Measurements from ENCODE around the gene SPTB.

Gene SPTB

GRCh38 chr14:64835431-64835830 lies 44.3 kb downstream of the SPTB start:
- no peak for DNase-seq (ENCODE audit: low read depth)
- TF ChIP-seq CTCF (IDR thresholded peaks at IDR 0.05; ENCODE audit: low read length, missing control alignments), result no peak
- no peak overlapping the region for H3K4me3 ChIP-seq (replicated peaks; ENCODE audit: low read depth, low read length)

DNA sequence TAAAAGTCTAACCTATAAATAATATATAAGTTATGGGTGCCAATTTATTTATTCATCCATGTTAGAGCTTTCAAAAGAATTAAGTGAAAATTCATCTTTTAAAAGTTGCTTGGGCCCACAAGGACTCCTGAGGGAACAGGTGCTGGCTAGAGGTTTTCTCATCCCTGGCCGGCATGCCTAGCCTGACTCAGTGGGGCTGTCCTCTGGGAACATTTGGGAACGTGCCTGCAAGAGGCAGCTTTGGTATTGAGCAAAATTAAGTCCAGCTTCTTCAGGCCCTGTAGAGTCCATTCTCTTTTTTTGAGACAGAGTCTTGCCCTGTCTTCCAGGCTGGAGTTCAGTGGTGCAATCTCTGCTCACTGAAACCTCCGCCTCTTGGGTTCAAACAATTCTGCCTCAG lies 44.7 kb downstream of the SPTB start:
- no peak overlapping the region for H3K4me3 ChIP-seq (replicated peaks; ENCODE audit: low read depth, low read length)
- no peak for DNase-seq (ENCODE audit: low read depth)
- no peak for TF ChIP-seq CTCF (IDR thresholded peaks at IDR 0.05; ENCODE audit: low read length, missing control alignments)

DNA sequence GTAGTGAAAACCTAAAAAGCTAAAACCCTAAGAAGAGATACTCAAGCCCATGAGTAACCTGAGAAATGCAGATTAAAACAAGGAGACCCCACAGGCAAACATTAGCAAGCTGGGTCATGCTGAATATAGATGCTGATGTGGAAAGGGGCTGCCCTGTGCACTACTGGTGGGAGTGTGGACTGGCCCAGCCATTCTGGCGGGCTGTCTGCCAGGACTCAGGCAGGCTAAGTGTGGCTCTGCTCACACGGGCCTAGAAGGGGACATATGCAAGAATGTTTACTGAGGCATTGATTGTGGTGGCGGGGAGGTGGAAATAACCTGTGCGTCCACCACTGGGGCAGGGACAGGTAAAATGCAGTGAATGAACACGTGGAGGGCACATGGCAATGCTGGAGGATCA lies 48.3 kb downstream of the SPTB start:
- no peak overlapping the region for H3K4me3 ChIP-seq (replicated peaks; ENCODE audit: low read depth, low read length)
- no peak for DNase-seq (ENCODE audit: low read depth)
- no peak for TF ChIP-seq CTCF (IDR thresholded peaks at IDR 0.05; ENCODE audit: low read length, missing control alignments)

GRCh38 chr14:64830961-64831360 lies 48.7 kb downstream of the SPTB start:
- no peak for DNase-seq (ENCODE audit: low read depth)
- H3K4me3 ChIP-seq (replicated peaks; ENCODE audit: low read depth, low read length), result no peak overlapping the region
- no peak for TF ChIP-seq CTCF (IDR thresholded peaks at IDR 0.05; ENCODE audit: low read length, missing control alignments)

DNA sequence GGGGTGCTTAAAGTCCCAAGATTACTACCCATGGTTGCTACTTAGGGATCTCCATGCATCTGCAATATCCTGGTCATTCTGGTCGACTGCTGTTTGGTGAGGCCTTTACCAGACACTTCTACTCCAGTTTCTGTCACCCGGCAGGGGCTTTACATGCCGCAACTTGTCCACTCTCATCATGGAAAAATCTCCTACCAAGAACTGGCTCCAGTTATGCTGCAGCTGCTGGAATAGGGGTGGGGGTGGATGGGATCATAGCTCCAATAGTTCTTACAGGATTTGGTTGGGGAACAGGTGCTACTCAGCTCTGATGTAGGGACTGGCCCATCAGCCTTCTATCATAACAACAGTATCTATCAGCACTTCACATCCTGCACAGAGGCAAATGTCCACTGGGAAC lies 51.6 kb downstream of the SPTB start:
- H3K4me3 ChIP-seq (replicated peaks; ENCODE audit: low read depth, low read length), result no peak overlapping the region
- TF ChIP-seq CTCF (IDR thresholded peaks at IDR 0.05; ENCODE audit: low read length, missing control alignments), result no peak
- no peak for DNase-seq (ENCODE audit: low read depth)

- no peak for TF ChIP-seq CTCF (IDR thresholded peaks at IDR 0.05; ENCODE audit: low read length, missing control alignments)
- H3K4me3 ChIP-seq (replicated peaks; ENCODE audit: low read depth, low read length), result no peak overlapping the region
- no peak for DNase-seq (ENCODE audit: low read depth)
Observed at GRCh38 chr14:64826845-64827244, 52.9 kb downstream of the SPTB start.

GRCh38 chr14:64826333-64826732 lies 53.4 kb downstream of the SPTB start:
- TF ChIP-seq CTCF (IDR thresholded peaks at IDR 0.05; ENCODE audit: low read length, missing control alignments), result no peak
- H3K4me3 ChIP-seq (replicated peaks; ENCODE audit: low read depth, low read length), result no peak overlapping the region
- no peak for DNase-seq (ENCODE audit: low read depth)

All from fibroblast of pulmonary artery (primary cell).